CD14-positive monocyte (primary cell): Measurements from ENCODE around the gene TMEM132E. TPM values are rescaled to one million over a fixed set of nuclear protein-coding genes. Genes with fewer than 3 reads are reported as not detected.

Source experiments
- DNase-seq, 3 donors: peaks; one replicate each; pipeline ENCODE4 v3.0.0-alpha.2; 2011 to 2022
- H2AFZ ChIP-seq: 2 replicates; pipeline ENCODE4 v1.6.0; 2012; ENCODE audit warnings: mild to moderate bottlenecking, low read depth, low read length, inconsistent platforms; ENCODE audit not compliant: insufficient read depth, poor library complexity, severe bottlenecking
- H3K27ac ChIP-seq, 2 donors: 1 replicate in 1 of 2; 2 replicates in 1 of 2; pipeline ENCODE4 v1.5.1; 2012 to 2013; ENCODE audit warnings: low read length in 2 of 2, control low read depth in 1 of 2, inconsistent platforms in 1 of 2, low read depth in 1 of 2, mild to moderate bottlenecking in 1 of 2
- H3K27me3 ChIP-seq, 2 donors: one replicate each; pipeline versions ENCODE4 v1.6.0 to v1.6.1; 2011 to 2013; ENCODE audit warnings: low read length in 2 of 2; ENCODE audit not compliant: control insufficient read depth in 2 of 2, insufficient read depth in 2 of 2
- H3K36me3 ChIP-seq, 2 donors: replicated peaks in 1 of 2; 1 replicate in 1 of 2; 2 replicates in 1 of 2; pipeline versions ENCODE4 v1.5.1 to v1.6.1; 2012 to 2013; ENCODE audit warnings: low read length in 2 of 2, control low read depth in 1 of 2, inconsistent platforms in 1 of 2, mild to moderate bottlenecking in 1 of 2; ENCODE audit not compliant: insufficient read depth in 2 of 2, control insufficient read depth in 1 of 2
- H3K4me1 ChIP-seq, 2 donors: 1 replicate in 1 of 2; 2 replicates in 1 of 2; pipeline versions ENCODE4 v1.5.1 to v1.6.1; 2012 to 2013; ENCODE audit warnings: low read length in 2 of 2, control low read depth in 1 of 2, inconsistent platforms in 1 of 2, mild to moderate bottlenecking in 1 of 2, moderate library complexity in 1 of 2; ENCODE audit not compliant: insufficient read depth in 2 of 2, control insufficient read depth in 1 of 2
- H3K4me2 ChIP-seq: replicated peaks from 2 replicates; pipeline ENCODE3; 2012; ENCODE audit warnings: low read length, moderate library complexity, mild to moderate bottlenecking; ENCODE audit not compliant: poor library complexity, severe bottlenecking; ENCODE audit errors: extremely low read depth
- H3K4me3 ChIP-seq, 3 experiments: fragments of 200-600 bp in 1 of 3; sonication (generic) in 1 of 3; replicated peaks in 1 of 3; 1 replicate in 2 of 3; 2 replicates in 1 of 3; pipeline ENCODE4 v1.5.1; 2011 to 2013; ENCODE audit warnings: low read length in 3 of 3, mild to moderate bottlenecking in 3 of 3, control low read depth in 2 of 3, low read depth in 2 of 3, inconsistent platforms in 1 of 3, moderate library complexity in 1 of 3
- H3K79me2 ChIP-seq: 2 replicates; pipeline ENCODE4 v1.6.0; 2012; ENCODE audit warnings: mild to moderate bottlenecking, control low read depth, inconsistent platforms, low read length, moderate library complexity; ENCODE audit not compliant: insufficient read depth
- H3K9ac ChIP-seq: 2 replicates; pipeline ENCODE4 v1.6.0; 2017; ENCODE audit warnings: low read length, mild to moderate bottlenecking; ENCODE audit not compliant: insufficient read depth, poor library complexity, severe bottlenecking
- H3K9me3 ChIP-seq, 2 donors: replicated peaks in 1 of 2; 1 replicate in 1 of 2; 2 replicates in 1 of 2; pipeline versions ENCODE4 v1.5.1 to v1.6.1; 2012 to 2013; ENCODE audit warnings: low read length in 2 of 2, control low read depth in 1 of 2; ENCODE audit not compliant: control insufficient read depth in 1 of 2, insufficient read depth in 1 of 2
- H4K20me1 ChIP-seq: 2 replicates; pipeline ENCODE4 v1.6.0; 2012; ENCODE audit warnings: mild to moderate bottlenecking, low read length, control low read depth, moderate library complexity; ENCODE audit not compliant: insufficient read depth
- H3K27ac Mint-ChIP-seq, 7 donors: one replicate each; pipeline ENCODE4 v1.8.0; 2020; ENCODE audit warnings: mild to moderate bottlenecking in 7 of 7, mixed read lengths in 7 of 7, moderate library complexity in 6 of 7, inconsistent platforms in 2 of 7
- H3K27me3 Mint-ChIP-seq, 3 donors: one replicate each; pipeline ENCODE4 v1.8.0; 2021 to 2022; ENCODE audit warnings: low read depth in 3 of 3, mild to moderate bottlenecking in 3 of 3, mixed read lengths in 3 of 3, moderate library complexity in 3 of 3, inconsistent platforms in 1 of 3
- H3K36me3 Mint-ChIP-seq, 2 donors: one replicate each; pipeline ENCODE4 v1.8.0; 2020; ENCODE audit warnings: mixed read lengths in 2 of 2, inconsistent platforms in 1 of 2, mild to moderate bottlenecking in 1 of 2
- H3K4me1 Mint-ChIP-seq: one replicate; pipeline ENCODE4 v1.8.0; 2020; ENCODE audit warnings: mild to moderate bottlenecking, mixed read lengths
- H3K4me3 Mint-ChIP-seq, 2 donors: one replicate each; pipeline ENCODE4 v1.8.0; 2020; ENCODE audit warnings: mild to moderate bottlenecking in 2 of 2, mixed read lengths in 2 of 2, moderate library complexity in 1 of 2
- H3K9me3 Mint-ChIP-seq, 7 donors: one replicate each; pipeline ENCODE4 v1.8.0; 2020 to 2022; ENCODE audit warnings: mixed read lengths in 7 of 7, mild to moderate bottlenecking in 6 of 7, moderate library complexity in 6 of 7, inconsistent platforms in 2 of 7
- CTCF ChIP-seq: fragments of 200-600 bp; IDR thresholded peaks from one replicate; pipeline ENCODE4 v1.8.0; 2022; ENCODE audit warnings: antibody characterized with exemption, mild to moderate bottlenecking
- WGBS: methylation state at CpG from one replicate; pipeline ENCODE4 v1.1.5; 2013; ENCODE audit warnings: missing lambda C conversion rate; ENCODE audit not compliant: insufficient coverage; 5-methylcytosine and 5-hydroxymethylcytosine counted together
- intact Hi-C, 2 donors: fragments of 100-400 bp; cut with micrococcal nuclease; formaldehyde crosslinking; loops; one replicate each; pipeline versions ENCODE4 v1.15.0 to v1.15.1; 2023
- polyA plus RNA-seq, 3 donors: library from polyadenylated mRNA; depleted of rRNA in 1 of 3; unstranded in 2 of 3; stranded (reverse) in 1 of 3; fragments of 300-500 nt in 2 of 3; fragments of >200 nt in 1 of 3; fragmentation: Illumina TruSeq in 2 of 3; gene quantifications; 1 replicate in 2 of 3; 2 replicates in 1 of 3; pipeline ENCODE4 v1.2.3, GENCODE V29; 2012 to 2021

TMEM132E gene
- polyA plus RNA-seq, 3 donors: not detected

GRCh38 chr17:34553907-34554306, 25.5 kb upstream of the TMEM132E start:
- intact Hi-C loops: no loop called here
- 100% methylated on average over 1 of the region's 4 CpGs for WGBS

GRCh38 chr17:34556384-34556783, 23.0 kb upstream of the TMEM132E start:
- H2AFZ ChIP-seq: no peak overlapping the region
- H3K4me2 ChIP-seq: no peak overlapping the region
- peaks cover 0 to 4% of the 10 kb centered on the region in 2 donors for H3K27me3 ChIP-seq
- H3K4me1 ChIP-seq: no peaks in the 10 kb centered on the region
- TF ChIP-seq CTCF: no peak
- Mint-ChIP-seq H3K27ac (no peak overlapping the region), H3K4me1 (no peaks in the 10 kb centered on the region), H3K36me3 (no peaks in the 10 kb centered on the region), H3K9me3 (no peaks in the 10 kb centered on the region), H3K27me3 (peaks cover 6 to 11% (median 7%) of the 10 kb centered on the region in 3 donors), H3K4me3 (no peak overlapping the region)
- H3K36me3 ChIP-seq: no peaks in the 10 kb centered on the region
- H3K9me3 ChIP-seq: no peaks in the 10 kb centered on the region
- WGBS: 20% methylated on average over 4 of the region's 4 CpGs
- intact Hi-C loops: no loop called here
- H3K9ac ChIP-seq: no peak overlapping the region
- no peak for DNase-seq
- H3K4me3 ChIP-seq: no peak overlapping the region
- H3K79me2 ChIP-seq: no peaks in the 10 kb centered on the region
- H4K20me1 ChIP-seq: no peaks in the 10 kb centered on the region
- H3K27ac ChIP-seq: no peak overlapping the region

More at GRCh38 chr17:34553907-34554306, 25.5 kb upstream of the TMEM132E start:
- Histone ChIP-seq H3K4me1 (no peaks in the 10 kb centered on the region), H3K27me3 (peaks cover 0 to 2% of the 10 kb centered on the region in 2 donors), H3K9ac (no peak overlapping the region), H3K36me3 (no peaks in the 10 kb centered on the region), H3K4me2 (no peak overlapping the region), H4K20me1 (no peaks in the 10 kb centered on the region), H2AFZ (no peak overlapping the region), H3K79me2 (no peaks in the 10 kb centered on the region), H3K27ac (no peak overlapping the region), H3K9me3 (no peaks in the 10 kb centered on the region), H3K4me3 (no peak overlapping the region)
- Mint-ChIP-seq H3K4me3 (no peak overlapping the region), H3K4me1 (no peaks in the 10 kb centered on the region), H3K36me3 (no peaks in the 10 kb centered on the region), H3K27ac (no peak overlapping the region), H3K9me3 (no peaks in the 10 kb centered on the region), H3K27me3 (peaks cover 9 to 15% (median 13%) of the 10 kb centered on the region in 3 donors)
- no peak for TF ChIP-seq CTCF
- DNase-seq: no peak
